Stimulated activated CD8-positive, alpha-beta memory T cell treated with anti-CD3 and anti-CD28 coated beads, Interleukin-4, amount 100 ng/mL, for 1 hour (primary cell): ENCODE data around the gene LAMA2.
"Not testable (repeated sequence)": the region's sequence is repeated elsewhere in the genome, so short reads cannot be mapped to it uniquely, and the experiment has no call there.

Source experiments
- DNase-seq, 2 donors: peaks; one replicate each; pipeline ENCODE4 v3.0.0-alpha.2; 2020; ENCODE audit warnings: low read depth in 2 of 2, low spot score in 1 of 2

The LAMA2 gene

GRCh38 chr6:129069006-129069405 lies 186.1 kb downstream of the LAMA2 start:
- no peak for DNase-seq

GRCh38 chr6:129073051-129073450 lies 190.1 kb downstream of the LAMA2 start:
- no peak for DNase-seq

GRCh38 chr6:129073691-129074395 lies 190.9 kb downstream of the LAMA2 start:
- DNase-seq = no peak

GRCh38 chr6:129084406-129084805 lies 201.5 kb downstream of the LAMA2 start:
- DNase-seq = no peak

- DNase-seq = not testable (repeated sequence)
These were observed 205.5 kb downstream of the LAMA2 start for GRCh38 chr6:129088481-129088880.

GRCh38 chr6:129089357-129089756 lies 206.4 kb downstream of the LAMA2 start:
- DNase-seq = no peak

- DNase-seq = no peak
These were observed 211.2 kb downstream of the LAMA2 start for GRCh38 chr6:129094147-129094546.

- DNase-seq = no peak
These were observed 213.8 kb downstream of the LAMA2 start for GRCh38 chr6:129096651-129097290.

- no peak for DNase-seq
These were observed 215.2 kb downstream of the LAMA2 start for GRCh38 chr6:129098061-129098553.

GRCh38 chr6:129099696-129100095 lies 216.8 kb downstream of the LAMA2 start:
- no peak for DNase-seq

GRCh38 chr6:129100164-129100563 lies 217.2 kb downstream of the LAMA2 start:
- DNase-seq = no peak

GRCh38 chr6:129102741-129103140 lies 219.8 kb downstream of the LAMA2 start:
- DNase-seq = no peak

GRCh38 chr6:129104131-129104530 lies 221.2 kb downstream of the LAMA2 start:
- no peak for DNase-seq

GRCh38 chr6:129104560-129104959 lies 221.6 kb downstream of the LAMA2 start:
- DNase-seq = no peak

- DNase-seq = no peak
These were observed 222.1 kb downstream of the LAMA2 start for GRCh38 chr6:129105035-129105434.

GRCh38 chr6:129105793-129106192 lies 222.9 kb downstream of the LAMA2 start:
- DNase-seq = no peak

GRCh38 chr6:129108337-129108736 lies 225.4 kb downstream of the LAMA2 start:
- DNase-seq = no peak

- DNase-seq = no peak
These were observed 227.9 kb downstream of the LAMA2 start for GRCh38 chr6:129110690-129111343.

- no peak for DNase-seq
These were observed 228.4 kb downstream of the LAMA2 start for GRCh38 chr6:129111346-129111745.

- DNase-seq = no peak
These were observed 228.9 kb downstream of the LAMA2 start for GRCh38 chr6:129111853-129112252.

- no peak for DNase-seq
These were observed 229.7 kb downstream of the LAMA2 start for GRCh38 chr6:129112591-129112990.

GRCh38 chr6:129113637-129114036 lies 230.7 kb downstream of the LAMA2 start:
- no peak for DNase-seq
